ENCODE results near the gene STX7.

The STX7 gene

DNA sequence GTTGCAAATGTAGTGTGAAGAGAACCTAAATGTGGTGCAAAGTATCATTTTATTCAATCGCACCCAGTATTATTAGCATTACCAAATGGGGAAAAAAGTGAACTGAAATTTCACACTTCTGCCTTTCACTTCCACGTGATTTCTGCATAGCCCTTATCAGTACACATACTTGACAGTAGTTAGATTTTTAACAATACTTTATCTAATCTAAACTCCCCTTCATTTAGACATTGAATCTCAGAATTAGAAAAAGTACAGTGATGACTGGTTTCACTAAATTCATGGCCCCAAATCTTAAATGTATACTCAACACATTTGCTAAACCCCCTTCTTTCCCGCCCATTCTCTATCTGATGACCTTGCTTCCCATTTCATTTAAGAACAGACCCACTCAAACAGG is 14.3 kb downstream of the STX7 start:
- no peak for DNase-seq (ENCODE audit: low read depth)
- no peak overlapping the region for H3K4me3 ChIP-seq (ENCODE audit: low read depth, low read length)
- TF ChIP-seq, protein P1, sequence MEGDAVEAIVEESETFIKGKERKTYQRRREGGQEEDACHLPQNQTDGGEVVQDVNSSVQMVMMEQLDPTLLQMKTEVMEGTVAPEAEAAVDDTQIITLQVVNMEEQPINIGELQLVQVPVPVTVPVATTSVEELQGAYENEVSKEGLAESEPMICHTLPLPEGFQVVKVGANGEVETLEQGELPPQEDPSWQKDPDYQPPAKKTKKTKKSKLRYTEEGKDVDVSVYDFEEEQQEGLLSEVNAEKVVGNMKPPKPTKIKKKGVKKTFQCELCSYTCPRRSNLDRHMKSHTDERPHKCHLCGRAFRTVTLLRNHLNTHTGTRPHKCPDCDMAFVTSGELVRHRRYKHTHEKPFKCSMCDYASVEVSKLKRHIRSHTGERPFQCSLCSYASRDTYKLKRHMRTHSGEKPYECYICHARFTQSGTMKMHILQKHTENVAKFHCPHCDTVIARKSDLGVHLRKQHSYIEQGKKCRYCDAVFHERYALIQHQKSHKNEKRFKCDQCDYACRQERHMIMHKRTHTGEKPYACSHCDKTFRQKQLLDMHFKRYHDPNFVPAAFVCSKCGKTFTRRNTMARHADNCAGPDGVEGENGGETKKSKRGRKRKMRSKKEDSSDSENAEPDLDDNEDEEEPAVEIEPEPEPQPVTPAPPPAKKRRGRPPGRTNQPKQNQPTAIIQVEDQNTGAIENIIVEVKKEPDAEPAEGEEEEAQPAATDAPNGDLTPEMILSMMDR (conservative IDR thresholded peaks at IDR 0.05; ENCODE audit: low read depth, low read length), result no peak

DNA sequence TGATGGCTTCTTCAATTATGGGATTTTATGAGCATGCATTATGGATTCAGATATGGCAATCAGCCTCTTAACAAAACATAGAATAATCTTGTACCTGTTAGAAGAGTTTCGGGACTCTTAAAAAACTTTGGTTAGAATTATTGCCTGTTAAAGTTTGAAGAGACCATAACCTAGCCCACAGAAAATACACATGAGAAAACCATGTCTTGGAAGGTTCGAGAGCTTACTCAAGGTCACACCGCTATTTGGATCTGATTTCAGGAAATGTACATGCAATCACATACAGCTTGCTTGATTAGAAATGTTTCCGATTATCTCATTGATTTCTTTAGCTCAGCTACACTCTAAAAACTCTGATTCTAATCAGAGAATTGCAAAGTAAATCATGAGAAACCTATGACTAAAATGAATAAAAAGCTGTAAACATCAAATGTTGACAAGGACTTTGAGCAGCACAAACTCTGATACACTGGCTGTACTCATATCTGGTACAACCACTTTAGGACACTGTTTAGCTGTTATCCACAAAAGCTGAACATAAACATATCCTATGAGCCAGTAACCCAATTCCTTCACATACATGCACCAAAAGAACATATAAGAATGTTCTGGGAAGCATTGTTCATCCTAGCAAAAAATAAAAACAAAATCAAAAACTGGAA is 16.3 kb downstream of the STX7 start:
- no peak for DNase-seq (ENCODE audit: low read depth)
- TF ChIP-seq, protein P1 (conservative IDR thresholded peaks at IDR 0.05; ENCODE audit: low read depth, low read length), result no peak
- no peak overlapping the region for H3K4me3 ChIP-seq (ENCODE audit: low read depth, low read length)

DNA sequence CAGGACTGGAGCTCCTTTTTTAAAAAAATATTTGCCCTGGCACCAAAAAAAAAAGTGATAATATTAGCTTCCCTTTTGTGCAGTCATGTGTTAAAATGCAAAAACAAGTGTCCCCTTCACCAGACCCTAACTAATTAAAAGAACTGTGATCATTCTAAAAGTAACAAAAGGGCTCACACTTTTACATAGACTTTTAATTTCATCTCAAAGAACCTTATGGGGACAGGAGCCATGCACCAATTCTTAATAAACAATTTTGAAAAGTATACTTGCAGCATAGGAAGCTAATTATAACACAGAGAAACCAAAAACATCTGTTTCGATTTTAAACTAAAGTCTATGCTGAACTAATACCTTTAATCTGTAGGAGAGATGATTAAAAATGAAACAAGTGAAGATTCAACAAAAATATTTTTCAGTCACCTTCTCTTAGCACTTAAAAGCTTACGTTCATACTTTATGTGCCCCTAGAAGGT is 17.3 kb downstream of the STX7 start:
- TF ChIP-seq, protein P1 (conservative IDR thresholded peaks at IDR 0.05; ENCODE audit: low read depth, low read length), result no peak
- H3K4me3 ChIP-seq (ENCODE audit: low read depth, low read length), result no peak overlapping the region
- DNase-seq (ENCODE audit: low read depth), result no peak

DNA sequence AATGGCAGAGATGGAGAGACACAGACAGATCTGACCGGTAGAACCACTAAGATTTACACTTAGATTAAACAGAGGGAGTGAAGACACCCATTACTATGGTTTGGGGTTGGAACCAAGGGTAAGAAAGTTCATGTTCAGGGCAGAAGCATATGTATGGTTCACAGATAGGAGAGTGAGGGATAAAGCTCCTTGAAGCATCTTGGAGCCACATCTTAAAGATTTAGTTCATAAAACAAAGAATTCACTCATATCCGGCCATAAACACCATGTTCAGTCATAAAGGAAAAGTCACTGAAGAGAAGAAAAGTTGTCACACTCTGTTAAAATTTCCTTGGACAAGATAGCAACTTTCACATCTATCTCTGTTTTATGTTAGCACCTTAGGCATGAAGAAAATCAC is 18.0 kb downstream of the STX7 start:
- H3K4me3 ChIP-seq (ENCODE audit: low read depth, low read length), result no peak overlapping the region
- TF ChIP-seq, protein P1 (conservative IDR thresholded peaks at IDR 0.05; ENCODE audit: low read depth, low read length), result no peak
- DNase-seq (ENCODE audit: low read depth), result no peak

DNA sequence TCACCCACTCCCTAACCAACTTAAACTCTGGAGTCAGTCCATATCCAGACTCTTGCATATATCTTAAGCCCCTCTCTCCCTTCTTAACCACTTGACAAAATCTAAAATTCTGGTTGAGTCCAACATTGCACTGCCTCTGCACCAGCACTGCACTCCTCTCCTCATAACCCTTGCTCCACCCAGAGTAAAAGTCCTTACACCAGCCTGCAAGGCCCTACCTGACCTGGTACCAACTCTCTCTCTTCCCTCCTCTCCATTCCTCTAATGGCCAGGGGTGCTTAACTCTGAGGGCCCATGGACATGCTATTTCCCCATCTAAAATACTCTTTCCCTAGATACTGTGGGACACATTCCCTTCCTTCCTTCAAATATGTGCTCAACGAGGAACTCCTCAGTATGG is 21.0 kb downstream of the STX7 start:
- H3K4me3 ChIP-seq (ENCODE audit: low read depth, low read length), result no peak overlapping the region
- DNase-seq (ENCODE audit: low read depth), result no peak
- TF ChIP-seq, protein P1 (conservative IDR thresholded peaks at IDR 0.05; ENCODE audit: low read depth, low read length), result no peak

DNA sequence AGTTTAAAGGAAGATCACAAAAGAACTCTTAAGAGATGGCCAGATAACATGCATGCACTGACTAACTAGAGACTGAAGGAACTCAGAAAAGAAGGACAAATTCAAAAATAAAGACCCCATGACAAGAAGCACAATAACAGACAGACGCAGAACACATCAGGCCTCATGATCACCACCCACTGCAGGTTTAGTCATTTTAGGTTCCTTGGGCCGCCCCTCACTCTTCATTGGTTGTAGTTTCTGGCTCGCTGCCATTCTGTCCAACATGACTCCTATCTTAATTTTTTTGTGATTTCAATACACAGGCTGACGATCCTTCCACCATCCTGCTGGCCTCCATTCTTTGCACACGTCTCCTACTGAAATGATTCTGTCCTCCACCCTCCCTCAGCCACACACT is 21.6 kb downstream of the STX7 start:
- H3K4me3 ChIP-seq (ENCODE audit: low read depth, low read length), result no peak overlapping the region
- TF ChIP-seq, protein P1 (conservative IDR thresholded peaks at IDR 0.05; ENCODE audit: low read depth, low read length), result no peak
- DNase-seq (ENCODE audit: low read depth), result peak; percentile 76
